Measurements from ENCODE around the gene RTN4RL1.

The RTN4RL1 gene

GRCh38 chr17:1946021-1946932 is 78.9 kb downstream of the RTN4RL1 start:
- no peak for TF ChIP-seq ZFX (IDR thresholded peaks at IDR 0.05)
- no peak for TF ChIP-seq CTCF (conservative IDR thresholded peaks at IDR 0.05)
- H3K27ac ChIP-seq: no peak overlapping the region

GRCh38 chr17:1945621-1946020 is 79.5 kb downstream of the RTN4RL1 start:
- no peak overlapping the region for H3K27ac ChIP-seq
- TF ChIP-seq ZFX (IDR thresholded peaks at IDR 0.05) (no peak), CTCF (conservative IDR thresholded peaks at IDR 0.05) (no peak)

GRCh38 chr17:1943436-1943831 is 81.7 kb downstream of the RTN4RL1 start:
- no peak overlapping the region for H3K27ac ChIP-seq
- TF ChIP-seq CTCF (conservative IDR thresholded peaks at IDR 0.05) (no peak), ZFX (IDR thresholded peaks at IDR 0.05) (no peak)

- TF ChIP-seq ZFX (IDR thresholded peaks at IDR 0.05): no peak
- no peak for TF ChIP-seq CTCF (conservative IDR thresholded peaks at IDR 0.05)
- H3K27ac ChIP-seq: no peak overlapping the region
Measured at GRCh38 chr17:1942666-1943435, 82.3 kb downstream of the RTN4RL1 start.

- no peak for TF ChIP-seq ZFX (IDR thresholded peaks at IDR 0.05)
- no peak for TF ChIP-seq CTCF (conservative IDR thresholded peaks at IDR 0.05)
- no peak overlapping the region for H3K27ac ChIP-seq
Measured at GRCh38 chr17:1942066-1942365, 83.1 kb downstream of the RTN4RL1 start.

GRCh38 chr17:1941272-1942065 is 83.7 kb downstream of the RTN4RL1 start:
- no peak overlapping the region for H3K27ac ChIP-seq
- no peak for TF ChIP-seq CTCF (conservative IDR thresholded peaks at IDR 0.05)
- no peak for TF ChIP-seq ZFX (IDR thresholded peaks at IDR 0.05)

Measured in C4-2B (cell line).